ENCODE measurements around the gene STAC3. TPM values are rescaled to one million over a fixed set of nuclear protein-coding genes. Genes with fewer than 3 reads are reported as not detected.

The STAC3 gene
- total RNA-seq, 2 donors from 2014 or later, result 0.78 to 2.0 TPM

- TF ChIP-seq CTCF (IDR thresholded peaks at IDR 0.05), result no peak
- no peak for TF ChIP-seq POLR2A (IDR thresholded peaks at IDR 0.05)
- peaks cover 24% of the 10 kb centered on the region for H3K4me1 ChIP-seq
- H3K27ac ChIP-seq, result no peak overlapping the region
- peaks cover 0 to 47% of the 10 kb centered on the region in 2 donors for H3K27me3 ChIP-seq
- H3K36me3 ChIP-seq (replicated peaks in 1 of 2; ENCODE audit: insufficient read depth in 1 of 2, low read depth in 2 of 2), result no peaks in the 10 kb centered on the region
- intact Hi-C loops (cut with DNase I), result no loop called here
- no peaks in the 10 kb centered on the region for H3K9me3 ChIP-seq
- DNase-seq (no peak), ATAC-seq (no peak)
- H3K4me3 ChIP-seq, result no peak overlapping the region
- WGBS, 2 donors, result 60 to 74% methylated on average over 1 of the region's 1 CpG
Measured at GRCh38 chr12:57220770-57221168, 30.2 kb downstream of the STAC3 start.

GRCh38 chr12:57219993-57220754 is 30.8 kb downstream of the STAC3 start:
- TF ChIP-seq POLR2A (IDR thresholded peaks at IDR 0.05), result no peak
- H3K9me3 ChIP-seq, result no peaks in the 10 kb centered on the region
- ATAC-seq (no peak), DNase-seq (no peak)
- peaks cover 29% of the 10 kb centered on the region for H3K4me1 ChIP-seq
- intact Hi-C loops (cut with DNase I), result no loop called here
- H3K36me3 ChIP-seq (replicated peaks in 1 of 2; ENCODE audit: insufficient read depth in 1 of 2, low read depth in 2 of 2), result no peaks in the 10 kb centered on the region
- H3K27ac ChIP-seq, result no peak overlapping the region
- 13 to 21% methylated on average over 32 to 37 of the region's 38 CpGs for WGBS, 2 donors
- no peak overlapping the region for H3K4me3 ChIP-seq
- peaks cover 0 to 47% of the 10 kb centered on the region in 2 donors for H3K27me3 ChIP-seq

- H3K27ac ChIP-seq, result no peak overlapping the region
- intact Hi-C loops (cut with DNase I), result no loop called here
- H3K9me3 ChIP-seq, result no peaks in the 10 kb centered on the region
- 71 to 73% methylated on average over 13 to 14 of the region's 14 CpGs for WGBS, 2 donors
- peaks cover 0 to 45% of the 10 kb centered on the region in 2 donors for H3K27me3 ChIP-seq
- no peak overlapping the region for H3K4me3 ChIP-seq
- no peak for DNase-seq
- no peaks in the 10 kb centered on the region for H3K36me3 ChIP-seq (replicated peaks in 1 of 2; ENCODE audit: insufficient read depth in 1 of 2, low read depth in 2 of 2)
- no peak for ATAC-seq
- TF ChIP-seq POLR2A (IDR thresholded peaks at IDR 0.05) (no peak), CTCF (IDR thresholded peaks at IDR 0.05) (no peak)
- peaks cover 30% of the 10 kb centered on the region for H3K4me1 ChIP-seq
Measured at GRCh38 chr12:57219205-57219992, 31.6 kb downstream of the STAC3 start.

GRCh38 chr12:57218030-57218853 is 32.7 kb downstream of the STAC3 start:
- no peaks in the 10 kb centered on the region for H3K9me3 ChIP-seq
- no peak overlapping the region for H3K4me3 ChIP-seq
- peaks cover 41% of the 10 kb centered on the region for H3K4me1 ChIP-seq
- H3K27ac ChIP-seq, result no peak overlapping the region
- intact Hi-C loops (cut with DNase I), result no loop called here
- no peaks in the 10 kb centered on the region for H3K36me3 ChIP-seq (replicated peaks in 1 of 2; ENCODE audit: insufficient read depth in 1 of 2, low read depth in 2 of 2)
- peaks cover 0 to 44% of the 10 kb centered on the region in 2 donors for H3K27me3 ChIP-seq
- TF ChIP-seq POLR2A (IDR thresholded peaks at IDR 0.05) (no peak), CTCF (IDR thresholded peaks at IDR 0.05) (no peak)
- DNase-seq (no peak), ATAC-seq (no peak)
- WGBS, 2 donors, result 61 to 71% methylated on average over 5 of the region's 5 CpGs

Measured in body of pancreas (tissue), 4 donors.